Measurements from ENCODE around the gene TRMT10A.

The TRMT10A gene

DNA sequence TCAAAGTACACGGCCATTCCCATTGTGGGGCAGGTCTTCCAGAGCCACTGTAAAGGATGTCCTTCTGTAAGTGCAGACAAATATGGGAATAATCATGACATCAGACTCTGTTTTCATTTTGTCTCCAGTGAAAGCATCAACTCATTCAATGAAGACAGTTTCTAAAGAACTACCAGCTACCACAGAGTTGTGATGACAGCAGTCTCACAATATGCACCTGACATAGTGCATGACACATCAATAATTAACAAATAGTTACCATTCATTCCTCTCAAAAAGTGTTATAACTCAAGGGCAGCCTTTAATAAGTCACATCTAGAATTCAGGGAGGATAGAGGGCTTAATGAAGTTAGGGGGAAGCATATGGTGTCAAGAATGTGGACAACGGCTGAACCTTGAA lies 31.0 kb upstream of the TRMT10A start:
- no peak overlapping the region for H3K4me3 ChIP-seq (ENCODE audit: low read depth, low read length)
- TF ChIP-seq, protein P1, sequence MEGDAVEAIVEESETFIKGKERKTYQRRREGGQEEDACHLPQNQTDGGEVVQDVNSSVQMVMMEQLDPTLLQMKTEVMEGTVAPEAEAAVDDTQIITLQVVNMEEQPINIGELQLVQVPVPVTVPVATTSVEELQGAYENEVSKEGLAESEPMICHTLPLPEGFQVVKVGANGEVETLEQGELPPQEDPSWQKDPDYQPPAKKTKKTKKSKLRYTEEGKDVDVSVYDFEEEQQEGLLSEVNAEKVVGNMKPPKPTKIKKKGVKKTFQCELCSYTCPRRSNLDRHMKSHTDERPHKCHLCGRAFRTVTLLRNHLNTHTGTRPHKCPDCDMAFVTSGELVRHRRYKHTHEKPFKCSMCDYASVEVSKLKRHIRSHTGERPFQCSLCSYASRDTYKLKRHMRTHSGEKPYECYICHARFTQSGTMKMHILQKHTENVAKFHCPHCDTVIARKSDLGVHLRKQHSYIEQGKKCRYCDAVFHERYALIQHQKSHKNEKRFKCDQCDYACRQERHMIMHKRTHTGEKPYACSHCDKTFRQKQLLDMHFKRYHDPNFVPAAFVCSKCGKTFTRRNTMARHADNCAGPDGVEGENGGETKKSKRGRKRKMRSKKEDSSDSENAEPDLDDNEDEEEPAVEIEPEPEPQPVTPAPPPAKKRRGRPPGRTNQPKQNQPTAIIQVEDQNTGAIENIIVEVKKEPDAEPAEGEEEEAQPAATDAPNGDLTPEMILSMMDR (IDR thresholded peaks at IDR 0.05; ENCODE audit: insufficient read depth, low read depth, low read length, missing control alignments): no peak
- no peak for DNase-seq (ENCODE audit: low read depth)

DNA sequence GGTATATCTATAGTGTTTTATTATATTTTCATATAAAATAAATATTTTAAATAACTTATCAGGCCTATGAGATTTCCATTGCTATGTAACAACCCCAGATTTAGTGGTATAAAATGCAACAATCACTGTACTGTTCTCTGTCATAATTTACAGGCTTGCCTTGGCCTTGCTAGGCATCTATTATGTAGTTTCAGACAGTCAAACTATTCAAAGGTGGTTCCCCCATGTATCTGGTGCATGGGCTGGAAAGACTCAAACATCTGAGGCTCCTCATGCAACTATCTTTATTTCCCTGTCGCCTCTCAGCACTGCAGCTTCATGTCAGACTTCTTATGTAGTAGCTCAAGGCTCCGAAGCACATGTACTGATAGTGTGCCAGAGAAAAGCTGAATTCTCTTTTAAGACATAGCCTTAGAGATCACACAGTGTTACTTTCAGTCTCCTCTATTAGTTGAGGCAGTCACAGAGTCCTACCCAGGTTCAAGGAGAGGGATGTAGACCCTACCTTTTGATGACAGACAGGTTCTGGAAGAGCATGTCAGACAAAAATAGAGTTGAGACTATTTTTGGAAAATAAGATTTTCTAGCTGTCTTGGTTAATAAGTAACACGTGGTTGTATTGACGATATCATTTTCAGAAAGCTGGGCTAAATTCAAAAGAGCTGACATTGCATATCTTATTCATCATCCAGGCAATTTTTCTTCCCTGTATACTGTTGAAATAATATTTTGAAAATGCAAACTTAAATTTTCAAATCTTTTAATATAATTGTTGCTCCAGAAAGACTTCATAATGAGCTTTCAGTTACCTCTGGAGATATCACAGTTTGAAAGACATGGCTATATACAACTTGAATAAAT lies 30.2 kb upstream of the TRMT10A start:
- no peak for DNase-seq (ENCODE audit: low read depth)
- TF ChIP-seq, protein P1 (IDR thresholded peaks at IDR 0.05; ENCODE audit: insufficient read depth, low read depth, low read length, missing control alignments): no peak
- no peak overlapping the region for H3K4me3 ChIP-seq (ENCODE audit: low read depth, low read length)

DNA sequence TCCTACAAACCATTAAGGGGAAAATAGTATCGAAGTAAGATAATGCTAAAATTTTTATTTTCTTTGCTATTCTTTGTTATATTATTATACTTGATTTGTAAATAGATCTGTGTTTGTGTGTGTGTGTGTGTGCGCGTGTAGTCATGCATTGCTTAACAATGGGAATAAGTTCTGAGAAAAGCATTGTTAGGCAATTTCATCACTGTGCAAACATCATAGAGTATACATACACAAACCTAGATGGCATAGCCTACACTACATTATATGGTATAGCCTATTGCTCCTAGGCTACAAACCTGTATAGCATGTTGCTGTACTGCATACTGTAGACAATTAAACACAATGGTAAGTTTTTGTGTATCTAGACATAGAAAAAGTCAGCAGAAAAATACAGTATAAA lies 27.9 kb upstream of the TRMT10A start:
- TF ChIP-seq, protein P1 (IDR thresholded peaks at IDR 0.05; ENCODE audit: insufficient read depth, low read depth, low read length, missing control alignments): no peak

DNA sequence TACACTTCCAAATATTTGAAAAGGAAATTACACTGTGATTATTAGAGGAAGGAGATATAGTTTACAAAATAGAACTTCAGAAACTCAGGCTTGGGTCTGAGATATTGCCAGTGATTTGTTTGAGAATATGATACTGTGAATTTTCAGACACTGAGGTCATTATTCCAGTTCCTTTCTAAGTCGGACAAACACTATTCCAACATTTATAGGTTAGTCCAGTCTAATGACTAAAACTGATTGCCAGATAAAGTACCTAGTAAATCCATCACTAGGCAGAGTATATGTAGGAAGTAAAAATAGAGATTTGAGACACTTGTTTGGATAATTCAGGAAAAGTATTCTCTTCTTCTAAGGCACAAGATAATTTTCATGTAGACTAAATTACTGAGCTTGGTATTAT lies 24.0 kb upstream of the TRMT10A start:
- no peak overlapping the region for H3K4me3 ChIP-seq (ENCODE audit: low read depth, low read length)
- DNase-seq (ENCODE audit: low read depth): no peak
- TF ChIP-seq, protein P1 (IDR thresholded peaks at IDR 0.05; ENCODE audit: insufficient read depth, low read depth, low read length, missing control alignments): no peak

More for the DNA sequence above, 27.9 kb upstream of the TRMT10A start:
- no peak for DNase-seq (ENCODE audit: low read depth)
- no peak overlapping the region for H3K4me3 ChIP-seq (ENCODE audit: low read depth, low read length)

DNA sequence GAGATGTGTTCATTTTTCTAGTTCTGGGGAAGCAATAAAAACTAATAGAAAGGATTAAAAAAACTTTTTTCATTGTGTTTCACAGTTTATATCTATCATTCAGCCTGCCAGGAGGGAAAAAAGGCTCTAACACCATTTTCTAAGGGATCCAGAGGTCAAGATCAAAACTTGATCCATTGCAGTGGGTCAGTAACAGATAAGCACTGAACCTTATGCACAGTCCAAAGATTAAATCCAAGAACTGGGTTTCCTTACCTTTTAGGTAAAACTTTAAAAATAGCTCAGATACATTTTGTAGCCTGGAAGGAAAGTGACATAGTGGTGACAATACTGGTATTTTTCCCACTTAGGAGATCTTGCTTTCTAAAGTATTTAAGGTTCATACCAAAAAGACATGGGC lies 23.5 kb upstream of the TRMT10A start:
- TF ChIP-seq, protein P1 (IDR thresholded peaks at IDR 0.05; ENCODE audit: insufficient read depth, low read depth, low read length, missing control alignments): no peak
- no peak overlapping the region for H3K4me3 ChIP-seq (ENCODE audit: low read depth, low read length)
- no peak for DNase-seq (ENCODE audit: low read depth)

DNA sequence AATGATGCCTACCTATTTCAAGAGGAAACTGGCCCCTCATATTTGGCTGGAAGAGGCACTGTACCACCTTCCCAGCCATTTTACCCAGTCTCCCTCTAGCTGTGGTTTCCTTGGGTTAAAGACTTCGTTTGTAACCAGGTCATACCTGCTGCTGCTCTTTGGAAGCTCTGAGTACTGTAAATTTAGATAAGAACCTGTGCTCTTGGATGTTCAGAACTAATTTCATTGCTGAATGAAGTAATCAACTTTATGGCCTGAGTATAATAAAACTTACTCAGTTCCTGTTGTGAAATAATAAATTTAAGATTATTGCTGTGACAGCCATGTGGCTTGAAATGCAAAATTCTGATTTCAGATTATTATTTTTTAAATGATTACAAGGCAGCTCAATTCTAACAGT lies 23.0 kb upstream of the TRMT10A start:
- TF ChIP-seq, protein P1 (IDR thresholded peaks at IDR 0.05; ENCODE audit: insufficient read depth, low read depth, low read length, missing control alignments): no peak
- H3K4me3 ChIP-seq (ENCODE audit: low read depth, low read length): no peak overlapping the region
- no peak for DNase-seq (ENCODE audit: low read depth)

DNA sequence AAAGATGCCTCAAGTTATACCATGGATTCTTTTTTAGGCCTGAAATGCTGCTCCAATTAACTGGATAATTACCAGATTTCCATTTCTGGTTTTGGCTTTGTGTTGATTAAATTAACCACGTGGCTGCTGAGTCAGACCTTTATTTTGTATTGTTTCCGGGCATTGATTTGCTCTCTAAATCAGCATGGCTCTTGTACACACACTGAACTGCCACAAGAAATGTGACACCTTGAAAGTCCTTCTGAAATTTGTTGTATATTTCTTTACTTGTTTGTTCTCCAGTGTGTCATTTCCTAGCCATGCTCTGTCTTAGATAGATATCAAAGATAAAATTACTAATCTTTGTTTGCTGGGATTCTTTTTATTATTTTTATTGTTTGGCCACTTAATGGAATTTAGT lies 22.5 kb upstream of the TRMT10A start:
- TF ChIP-seq, protein P1 (IDR thresholded peaks at IDR 0.05; ENCODE audit: insufficient read depth, low read depth, low read length, missing control alignments): no peak
- DNase-seq (ENCODE audit: low read depth): no peak
- H3K4me3 ChIP-seq (ENCODE audit: low read depth, low read length): no peak overlapping the region
